ENCODE data around the gene TMEM132C. TPM values are rescaled to one million over a fixed set of nuclear protein-coding genes. Genes with fewer than 3 reads are reported as not detected.

The TMEM132C gene
- total and polyA plus RNA-seq, 9 donors, result 0.50 to 10.1 (median 1.2) TPM

- Histone ChIP-seq H3K36me3 (ENCODE audit: control insufficient read depth, insufficient read depth, low read length) (no peaks in the 10 kb centered on the region), H3K27me3 (ENCODE audit: control insufficient read depth, insufficient read depth, low read length) (no peaks in the 10 kb centered on the region), H3K4me1 (ENCODE audit: control insufficient read depth, insufficient read depth, low read length) (peaks cover 2% of the 10 kb centered on the region), H3K4me3 (ENCODE audit: low read length) (no peak overlapping the region), H3K9me3 (replicated peaks; ENCODE audit: control insufficient read depth, low read depth, low read length) (no peaks in the 10 kb centered on the region), H3K27ac (ENCODE audit: low read length) (no peak overlapping the region)
- WGBS (ENCODE audit: insufficient coverage), result 86% methylated on average over 8 of the region's 11 CpGs
- no peak for DNase-seq
These were observed 419.0 kb downstream of the TMEM132C start for GRCh38 chr12:128685903-128686475.

GRCh38 chr12:128687851-128688250 is 420.9 kb downstream of the TMEM132C start:
- Histone ChIP-seq H3K4me3 (ENCODE audit: low read length) (no peak overlapping the region), H3K9me3 (replicated peaks; ENCODE audit: control insufficient read depth, low read depth, low read length) (no peaks in the 10 kb centered on the region), H3K36me3 (ENCODE audit: control insufficient read depth, insufficient read depth, low read length) (no peaks in the 10 kb centered on the region), H3K27ac (ENCODE audit: low read length) (no peak overlapping the region), H3K4me1 (ENCODE audit: control insufficient read depth, insufficient read depth, low read length) (peaks cover 2% of the 10 kb centered on the region), H3K27me3 (ENCODE audit: control insufficient read depth, insufficient read depth, low read length) (no peaks in the 10 kb centered on the region)
- DNase-seq, result no peak
- WGBS (ENCODE audit: insufficient coverage), result 61% methylated on average over 3 of the region's 7 CpGs

GRCh38 chr12:128690641-128691040 is 423.7 kb downstream of the TMEM132C start:
- Histone ChIP-seq H3K4me3 (ENCODE audit: low read length) (no peak overlapping the region), H3K9me3 (replicated peaks; ENCODE audit: control insufficient read depth, low read depth, low read length) (no peaks in the 10 kb centered on the region), H3K4me1 (ENCODE audit: control insufficient read depth, insufficient read depth, low read length) (no peaks in the 10 kb centered on the region), H3K27ac (ENCODE audit: low read length) (no peak overlapping the region), H3K27me3 (ENCODE audit: control insufficient read depth, insufficient read depth, low read length) (no peaks in the 10 kb centered on the region), H3K36me3 (ENCODE audit: control insufficient read depth, insufficient read depth, low read length) (no peaks in the 10 kb centered on the region)
- DNase-seq, result no peak
- no CpG with 5 or more reads among the region's 2 CpGs for WGBS (ENCODE audit: insufficient coverage)

GRCh38 chr12:128693115-128693514 is 426.1 kb downstream of the TMEM132C start:
- H3K27me3 ChIP-seq (ENCODE audit: control insufficient read depth, insufficient read depth, low read length), result no peaks in the 10 kb centered on the region
- H3K36me3 ChIP-seq (ENCODE audit: control insufficient read depth, insufficient read depth, low read length), result no peaks in the 10 kb centered on the region
- no peak for DNase-seq
- H3K4me1 ChIP-seq (ENCODE audit: control insufficient read depth, insufficient read depth, low read length), result no peaks in the 10 kb centered on the region
- H3K27ac ChIP-seq (ENCODE audit: low read length), result no peak overlapping the region
- H3K9me3 ChIP-seq (replicated peaks; ENCODE audit: control insufficient read depth, low read depth, low read length), result peaks cover 6% of the 10 kb centered on the region
- no peak overlapping the region for H3K4me3 ChIP-seq (ENCODE audit: low read length)
- WGBS (ENCODE audit: insufficient coverage), result 71% methylated on average over 2 of the region's 4 CpGs

GRCh38 chr12:128693771-128694170 is 426.8 kb downstream of the TMEM132C start:
- 80% methylated on average over 3 of the region's 8 CpGs for WGBS (ENCODE audit: insufficient coverage)
- H3K9me3 ChIP-seq (replicated peaks; ENCODE audit: control insufficient read depth, low read depth, low read length), result peaks cover 6% of the 10 kb centered on the region
- H3K27me3 ChIP-seq (ENCODE audit: control insufficient read depth, insufficient read depth, low read length), result no peaks in the 10 kb centered on the region
- no peak overlapping the region for H3K4me3 ChIP-seq (ENCODE audit: low read length)
- no peak overlapping the region for H3K27ac ChIP-seq (ENCODE audit: low read length)
- no peaks in the 10 kb centered on the region for H3K4me1 ChIP-seq (ENCODE audit: control insufficient read depth, insufficient read depth, low read length)
- DNase-seq, result no peak
- no peaks in the 10 kb centered on the region for H3K36me3 ChIP-seq (ENCODE audit: control insufficient read depth, insufficient read depth, low read length)

GRCh38 chr12:128694445-128694844 is 427.5 kb downstream of the TMEM132C start:
- H3K9me3 ChIP-seq (replicated peaks; ENCODE audit: control insufficient read depth, low read depth, low read length), result peaks cover 6% of the 10 kb centered on the region
- no peak for DNase-seq
- no peaks in the 10 kb centered on the region for H3K36me3 ChIP-seq (ENCODE audit: control insufficient read depth, insufficient read depth, low read length)
- no peaks in the 10 kb centered on the region for H3K27me3 ChIP-seq (ENCODE audit: control insufficient read depth, insufficient read depth, low read length)
- H3K4me3 ChIP-seq (ENCODE audit: low read length), result no peak overlapping the region
- no peak overlapping the region for H3K27ac ChIP-seq (ENCODE audit: low read length)
- WGBS (ENCODE audit: insufficient coverage), result 100% methylated on average over 3 of the region's 4 CpGs
- H3K4me1 ChIP-seq (ENCODE audit: control insufficient read depth, insufficient read depth, low read length), result no peaks in the 10 kb centered on the region

GRCh38 chr12:128695697-128696096 is 428.7 kb downstream of the TMEM132C start:
- 94% methylated on average over 22 of the region's 22 CpGs for WGBS (ENCODE audit: insufficient coverage)

GRCh38 chr12:128698301-128698972 is 431.5 kb downstream of the TMEM132C start:
- Histone ChIP-seq H3K36me3 (ENCODE audit: control insufficient read depth, insufficient read depth, low read length) (no peaks in the 10 kb centered on the region), H3K9me3 (replicated peaks; ENCODE audit: control insufficient read depth, low read depth, low read length) (peaks cover 6% of the 10 kb centered on the region), H3K27me3 (ENCODE audit: control insufficient read depth, insufficient read depth, low read length) (peaks cover 2% of the 10 kb centered on the region), H3K27ac (ENCODE audit: low read length) (no peak overlapping the region), H3K4me3 (ENCODE audit: low read length) (no peak overlapping the region), H3K4me1 (ENCODE audit: control insufficient read depth, insufficient read depth, low read length) (no peaks in the 10 kb centered on the region)
- WGBS (ENCODE audit: insufficient coverage), result 74% methylated on average over 8 of the region's 12 CpGs
- no peak for DNase-seq

More at GRCh38 chr12:128695697-128696096, 428.7 kb downstream of the TMEM132C start:
- Histone ChIP-seq H3K27ac (ENCODE audit: low read length) (no peak overlapping the region), H3K36me3 (ENCODE audit: control insufficient read depth, insufficient read depth, low read length) (no peaks in the 10 kb centered on the region), H3K4me3 (ENCODE audit: low read length) (no peak overlapping the region), H3K27me3 (ENCODE audit: control insufficient read depth, insufficient read depth, low read length) (peaks cover under 1% of the 10 kb centered on the region), H3K9me3 (replicated peaks; ENCODE audit: control insufficient read depth, low read depth, low read length) (peaks cover 6% of the 10 kb centered on the region), H3K4me1 (ENCODE audit: control insufficient read depth, insufficient read depth, low read length) (no peaks in the 10 kb centered on the region)
- no peak for DNase-seq

- H3K4me3 ChIP-seq (ENCODE audit: low read length), result no peak overlapping the region
- H3K27me3 ChIP-seq (ENCODE audit: control insufficient read depth, insufficient read depth, low read length), result peaks cover 2% of the 10 kb centered on the region
- H3K36me3 ChIP-seq (ENCODE audit: control insufficient read depth, insufficient read depth, low read length), result no peaks in the 10 kb centered on the region
- no peak for DNase-seq
- peaks cover 6% of the 10 kb centered on the region for H3K9me3 ChIP-seq (replicated peaks; ENCODE audit: control insufficient read depth, low read depth, low read length)
- no peaks in the 10 kb centered on the region for H3K4me1 ChIP-seq (ENCODE audit: control insufficient read depth, insufficient read depth, low read length)
- H3K27ac ChIP-seq (ENCODE audit: low read length), result no peak overlapping the region
- WGBS (ENCODE audit: insufficient coverage), result 89% methylated on average over 4 of the region's 4 CpGs
These were observed 432.1 kb downstream of the TMEM132C start for GRCh38 chr12:128699106-128699505.

- Histone ChIP-seq H3K36me3 (ENCODE audit: control insufficient read depth, insufficient read depth, low read length) (no peaks in the 10 kb centered on the region), H3K4me1 (ENCODE audit: control insufficient read depth, insufficient read depth, low read length) (no peaks in the 10 kb centered on the region), H3K27me3 (ENCODE audit: control insufficient read depth, insufficient read depth, low read length) (peaks cover 2% of the 10 kb centered on the region), H3K9me3 (replicated peaks; ENCODE audit: control insufficient read depth, low read depth, low read length) (peaks cover 3% of the 10 kb centered on the region), H3K4me3 (ENCODE audit: low read length) (no peak overlapping the region), H3K27ac (ENCODE audit: low read length) (no peak overlapping the region)
- 100% methylated on average over 1 of the region's 5 CpGs for WGBS (ENCODE audit: insufficient coverage)
- no peak for DNase-seq
These were observed 435.4 kb downstream of the TMEM132C start for GRCh38 chr12:128702371-128702770.
